Urothelium cell line (cell line): Measurements from ENCODE around the gene GABRB1.

Experiments used
- DNase-seq: peaks from one replicate; pipeline ENCODE4 v3.0.0; 2011; ENCODE audit warnings: low spot score, mixed read lengths
- FAIRE-seq: peaks from 2 replicates; lab custom pipeline; 2011; peaks lifted over from hg19 to GRCh38; lab: Jason Lieb, UNC

Gene GABRB1

GRCh38 chr4:47462799-47463234 lies 431.4 kb downstream of the GABRB1 start:
- DNase-seq (peak; percentile 30), FAIRE-seq (no peak)

GRCh38 chr4:47463235-47463956 lies 432.0 kb downstream of the GABRB1 start, which contains the start of gene COMMD8:
COMMD8 (minus strand) TSS chr4:47463702; CDS start chr4:47463651, 51 bp downstream.
- FAIRE-seq: peak; percentile 96
- DNase-seq: peak; percentile 98

- no peak for FAIRE-seq
- no peak for DNase-seq
These were observed 433.6 kb downstream of the GABRB1 start for GRCh38 chr4:47465004-47465403.

GRCh38 chr4:47466056-47466785 lies 434.9 kb downstream of the GABRB1 start:
- FAIRE-seq (no peak), DNase-seq (no peak)

DNA sequence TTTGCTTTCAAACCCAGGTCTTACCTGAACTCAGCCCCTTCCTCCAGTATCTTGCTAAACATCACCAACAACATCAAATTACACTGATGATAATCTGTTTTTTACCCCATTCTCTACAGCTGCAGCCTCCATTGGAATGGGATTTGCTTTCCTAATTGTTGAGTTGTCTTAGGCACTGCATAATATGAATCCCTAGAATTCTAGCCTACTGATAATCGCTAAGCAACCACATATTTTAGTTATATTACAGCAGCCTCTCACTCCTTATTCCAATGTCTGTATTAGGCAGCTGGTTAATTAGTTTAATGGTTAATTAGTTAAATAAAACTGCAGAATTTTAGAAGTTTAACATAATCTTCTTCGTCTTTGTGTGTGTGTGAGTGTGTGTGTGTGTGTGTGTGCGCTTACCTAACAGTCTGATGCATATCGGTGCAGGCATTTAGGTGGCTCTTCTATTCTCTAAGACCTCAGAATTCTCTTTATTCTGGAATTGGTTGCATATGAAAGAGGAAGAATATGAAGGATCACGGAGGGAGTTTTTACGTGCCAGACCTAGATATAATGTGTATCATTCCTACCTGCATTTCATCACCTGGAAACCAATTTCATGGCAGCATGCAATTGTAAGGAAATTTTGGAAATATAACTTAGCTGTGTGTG lies 437.5 kb downstream of the GABRB1 start:
- DNase-seq (no peak), FAIRE-seq (no peak)

DNA sequence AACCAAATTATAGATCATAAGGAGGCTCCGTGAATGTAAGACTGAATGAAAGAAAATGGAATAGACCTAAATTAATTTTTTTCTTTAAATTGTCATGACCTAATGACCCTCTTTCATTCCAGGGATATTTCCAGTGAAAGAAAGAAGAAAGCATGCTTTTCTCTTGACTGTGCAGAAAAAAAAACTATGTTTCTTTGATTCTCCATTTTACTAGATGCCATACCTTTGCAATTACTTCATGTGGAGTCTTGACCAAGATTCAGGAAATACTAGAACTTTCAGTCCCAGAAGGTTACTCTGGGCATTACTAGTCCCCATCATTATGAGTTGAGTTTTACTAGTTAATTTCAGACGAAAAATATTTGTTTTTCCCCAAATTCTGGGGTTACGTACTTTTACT lies 438.6 kb downstream of the GABRB1 start:
- DNase-seq (no peak), FAIRE-seq (no peak)

DNA sequence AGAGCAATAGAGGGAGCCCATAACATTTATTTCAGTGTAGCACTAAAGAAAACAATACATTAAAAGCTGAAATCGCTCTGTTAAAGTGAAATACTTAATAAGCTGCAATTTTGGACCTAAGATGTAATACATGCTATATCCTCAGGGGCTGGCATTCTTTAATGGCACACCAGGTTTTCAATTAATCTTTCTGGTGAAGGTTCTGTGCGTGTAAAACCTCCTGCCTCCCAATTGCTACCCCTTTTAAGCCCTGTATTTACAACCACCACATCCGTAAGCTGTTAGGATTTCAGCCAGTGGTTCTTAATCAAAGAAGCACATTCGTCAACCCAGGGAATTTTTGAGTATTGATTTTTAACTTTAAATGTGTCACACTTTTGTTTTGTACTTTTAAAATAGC lies 439.7 kb downstream of the GABRB1 start:
- FAIRE-seq (no peak), DNase-seq (no peak)

DNA sequence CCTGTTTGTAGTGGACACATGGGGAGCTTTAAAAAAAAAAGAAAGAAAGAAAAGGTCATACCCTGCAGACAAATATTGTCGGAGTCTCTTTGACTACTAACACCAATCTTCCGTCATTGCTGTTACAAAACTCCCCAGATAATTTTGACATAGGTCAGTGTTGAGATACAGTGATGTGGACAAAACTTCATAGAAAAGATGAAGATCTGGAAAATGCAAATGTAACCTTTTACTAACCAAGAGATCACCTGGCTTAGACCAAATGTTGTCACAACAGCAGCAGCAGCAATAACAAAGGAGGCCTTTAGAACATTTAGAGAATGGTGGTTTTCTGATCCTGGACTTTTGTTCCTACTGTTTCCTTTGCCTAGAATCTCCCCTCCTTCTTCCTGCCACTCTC lies 440.2 kb downstream of the GABRB1 start:
- FAIRE-seq: no peak

DNA sequence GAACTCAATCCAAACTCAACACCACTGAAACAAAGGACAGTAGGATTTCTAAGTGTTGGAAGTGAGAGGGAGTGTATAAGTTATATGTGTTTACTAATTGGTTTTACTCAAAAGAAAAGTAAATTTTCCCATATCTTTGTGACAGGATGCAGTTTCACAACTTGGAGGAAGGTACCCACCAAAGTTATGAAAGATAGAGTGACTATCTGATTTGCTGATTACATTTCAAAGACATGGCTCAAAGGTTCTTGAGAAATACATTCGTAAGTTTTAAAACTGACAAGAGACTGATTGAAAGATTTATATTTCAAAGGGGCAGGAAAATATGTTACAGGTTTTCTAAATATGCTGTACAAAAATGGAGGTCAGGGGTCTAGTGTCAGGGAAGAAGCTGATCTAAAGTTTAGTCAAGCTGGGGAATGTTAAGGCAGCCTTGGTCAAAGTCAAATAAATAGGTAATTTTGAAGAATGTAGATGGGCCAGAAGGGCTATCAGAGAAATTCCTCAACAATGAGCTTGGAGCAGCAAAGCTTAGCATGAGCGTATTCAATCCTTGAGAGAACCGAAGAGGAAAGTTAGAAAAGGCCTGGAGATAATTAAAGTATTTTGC lies 441.9 kb downstream of the GABRB1 start:
- no peak for DNase-seq
- no peak for FAIRE-seq

More for the DNA sequence above, 440.2 kb downstream of the GABRB1 start:
- no peak for DNase-seq

DNA sequence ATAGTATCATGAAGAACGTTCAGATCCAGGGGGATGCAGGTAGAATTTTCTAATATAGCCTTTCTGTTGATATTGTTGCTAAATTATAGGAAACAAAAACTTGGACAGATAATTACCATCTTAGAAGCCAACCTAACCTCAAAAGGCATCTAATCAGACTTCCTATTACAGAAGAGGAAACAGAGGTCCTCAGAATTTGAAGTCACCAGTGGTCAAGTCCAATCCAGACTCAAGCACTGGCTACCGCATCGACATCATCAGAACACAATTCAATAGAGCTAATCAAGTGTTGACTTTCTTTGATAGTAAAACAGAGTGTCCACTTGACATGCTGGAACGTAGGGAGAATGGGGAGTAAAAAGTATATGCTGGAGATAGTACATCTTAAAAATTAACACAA lies 443.4 kb downstream of the GABRB1 start:
- DNase-seq (no peak), FAIRE-seq (no peak)

- DNase-seq (no peak), FAIRE-seq (no peak)
These were observed 444.0 kb downstream of the GABRB1 start for GRCh38 chr4:47475411-47475810.
